Stimulated activated CD8-positive, alpha-beta memory T cell treated with anti-CD3 and anti-CD28 coated beads, Interleukin-15, amount 100 ng/mL, for 4 hours (primary cell): ENCODE measurements around the gene ASTN2.
"Not testable (repeated sequence)": the region's sequence is repeated elsewhere in the genome, so short reads cannot be mapped to it uniquely, and the experiment has no call there.

Source experiments
- DNase-seq, 2 donors: peaks; one replicate each; pipeline ENCODE4 v3.0.0-alpha.2; 2020; ENCODE audit warnings: low read depth in 2 of 2

ASTN2 gene

DNA sequence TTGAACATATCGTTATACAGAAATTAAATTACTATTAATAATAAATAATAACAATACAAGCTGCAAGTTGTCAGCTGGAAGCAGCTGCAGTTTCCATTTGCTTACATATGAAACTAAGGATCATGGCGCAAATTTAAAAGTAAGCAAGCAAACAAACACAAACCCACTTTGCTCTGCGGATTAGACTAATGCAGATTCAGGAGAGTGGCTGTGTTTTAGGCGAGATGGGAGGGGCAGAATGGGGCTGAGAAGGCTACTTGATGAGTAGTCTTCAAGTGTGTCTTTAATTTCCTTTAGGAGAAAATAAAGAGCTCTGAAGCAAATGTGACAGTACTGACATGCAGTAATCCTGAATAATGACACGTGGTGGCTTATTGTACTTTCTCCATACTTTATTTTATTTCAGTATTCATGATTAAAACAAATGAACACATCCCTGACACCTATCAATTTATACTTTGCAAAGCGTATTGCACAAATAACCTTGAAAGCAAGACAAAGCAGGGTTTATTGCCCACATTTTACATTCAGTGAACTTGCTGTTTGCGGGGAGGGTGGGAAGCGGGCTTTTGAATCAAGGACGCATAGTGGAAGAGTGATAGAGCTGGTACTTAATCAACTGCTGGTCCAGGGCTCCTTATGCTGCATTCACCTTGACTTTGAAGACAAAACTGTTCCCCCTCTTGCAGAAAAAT lies 949.1 kb downstream of the ASTN2 start:
- no peak for DNase-seq

DNA sequence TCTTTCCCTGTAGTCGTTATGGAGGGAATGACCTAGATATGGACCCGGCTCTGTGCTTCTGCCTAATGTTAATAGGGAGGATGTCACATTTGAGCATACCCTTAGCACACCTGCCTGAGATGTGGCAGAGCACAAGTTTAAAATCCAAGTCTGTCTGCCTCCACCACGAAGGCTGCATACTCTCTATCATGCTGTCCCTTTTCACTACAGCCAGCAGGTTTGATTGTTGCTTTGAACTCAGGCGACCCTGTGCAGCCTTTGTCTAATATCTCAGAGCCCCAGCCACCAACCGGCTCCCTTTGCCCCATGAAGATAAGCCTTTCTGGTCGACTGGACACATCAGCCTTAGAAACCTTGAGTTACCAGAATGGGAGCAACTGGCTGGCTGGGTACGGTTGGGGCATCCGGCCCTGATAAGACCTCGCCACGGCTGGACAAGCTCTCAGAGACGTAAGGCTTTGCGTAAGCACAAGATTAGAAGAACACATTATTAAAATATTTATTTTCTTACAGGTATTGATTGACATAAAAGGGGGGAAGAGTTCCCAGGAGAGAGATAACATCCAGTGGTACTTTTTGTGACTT lies 949.8 kb downstream of the ASTN2 start:
- no peak for DNase-seq

DNA sequence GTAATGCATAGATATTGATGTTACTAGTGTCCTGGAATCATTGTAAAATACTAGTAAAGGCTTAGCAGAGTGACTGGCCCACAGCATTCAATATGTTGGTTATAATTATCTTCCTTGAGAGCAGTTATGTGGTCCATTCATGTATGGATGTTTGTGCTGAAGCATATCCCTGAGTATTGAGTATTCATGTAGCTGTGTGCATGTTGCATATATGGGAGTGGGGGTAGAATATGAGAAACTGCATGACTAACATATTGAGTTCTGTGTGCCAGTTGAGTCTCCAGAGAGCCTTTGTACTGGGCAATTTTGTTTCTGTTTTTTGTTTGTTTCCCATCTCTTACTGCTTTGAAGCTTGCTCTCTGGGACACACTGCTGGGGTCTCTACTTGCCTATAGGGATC lies 950.4 kb downstream of the ASTN2 start:
- no peak for DNase-seq

DNA sequence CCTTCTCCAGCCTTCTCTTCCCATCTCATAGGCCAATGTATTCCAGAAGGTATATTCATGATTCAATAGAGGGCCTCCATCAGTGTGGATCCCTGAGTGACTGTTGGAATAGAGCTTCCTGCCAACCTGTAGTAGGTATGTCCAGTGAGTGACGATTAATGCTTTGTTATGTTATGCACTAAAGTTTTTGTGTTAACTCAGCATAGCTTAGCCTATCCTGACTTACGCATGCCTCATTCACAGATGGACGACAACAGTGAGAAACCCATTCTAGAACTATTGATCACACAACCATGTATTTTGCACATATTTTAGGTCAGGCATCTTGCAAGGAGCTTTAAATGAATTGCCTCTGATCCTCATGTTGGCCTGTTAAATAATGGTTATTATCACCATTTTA lies 953.2 kb downstream of the ASTN2 start:
- no peak for DNase-seq

DNA sequence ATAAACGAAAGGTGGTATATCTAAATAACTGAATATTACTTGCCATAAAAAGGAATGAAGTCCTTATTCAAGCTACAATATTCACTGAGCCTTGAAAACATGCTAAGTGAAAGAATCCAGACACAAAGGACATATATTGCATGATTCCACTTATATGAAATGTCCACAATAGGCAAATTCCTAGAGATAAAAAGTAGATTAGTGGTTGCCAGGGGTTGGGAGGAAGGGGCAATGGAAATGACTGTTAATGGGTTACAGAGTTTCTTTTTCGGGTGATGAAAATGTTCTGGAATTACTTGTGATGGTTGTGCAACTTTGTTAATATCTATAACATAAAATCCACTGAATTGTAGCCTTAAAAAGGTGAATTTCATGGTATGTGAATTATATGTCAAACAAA lies 954.8 kb downstream of the ASTN2 start:
- no peak for DNase-seq

DNA sequence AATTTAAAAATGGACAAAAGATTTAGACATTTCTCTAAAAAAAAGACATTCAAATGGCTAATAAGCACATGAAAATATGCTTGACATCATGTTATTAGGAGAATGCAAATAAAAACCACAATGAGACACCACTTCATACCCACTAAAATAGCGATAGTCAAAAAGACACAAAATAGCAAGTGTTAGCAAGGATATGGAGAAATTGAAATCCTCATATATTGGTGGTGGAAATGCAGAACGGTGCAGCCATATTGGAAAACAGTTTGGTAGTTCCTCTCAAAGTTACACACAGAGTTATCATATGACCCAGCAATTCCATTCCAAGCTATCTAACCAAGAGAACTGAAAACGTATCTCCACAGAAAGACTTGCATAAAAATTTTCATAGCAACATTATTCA lies 955.3 kb downstream of the ASTN2 start:
- no peak for DNase-seq

DNA sequence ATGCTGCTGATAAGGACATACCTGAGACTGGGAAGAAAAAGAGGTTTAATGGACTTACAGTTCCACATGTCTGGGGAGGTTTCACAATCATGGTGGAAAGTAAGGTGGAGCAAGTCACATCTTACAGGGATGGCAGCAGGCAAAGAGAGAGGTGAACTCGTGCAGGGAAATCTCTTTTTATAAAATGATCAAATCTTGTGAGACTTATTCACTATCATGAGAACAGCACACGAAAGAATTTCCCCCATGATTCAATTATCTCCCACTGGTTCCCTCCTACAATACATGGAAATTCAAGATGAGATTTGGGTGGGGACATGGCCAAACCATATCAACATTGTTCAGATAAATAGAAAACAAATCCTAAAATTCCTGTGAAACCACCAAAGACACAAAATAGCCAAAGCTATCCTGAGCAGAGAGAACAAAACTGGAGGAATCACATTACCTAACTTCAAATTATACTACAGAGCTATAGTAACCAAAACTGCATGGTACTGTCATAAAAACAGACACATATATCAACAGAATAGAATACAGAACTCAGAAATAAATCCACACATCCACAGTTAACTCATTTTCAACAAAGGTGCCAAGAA lies 958.3 kb downstream of the ASTN2 start:
- no peak for DNase-seq

DNA sequence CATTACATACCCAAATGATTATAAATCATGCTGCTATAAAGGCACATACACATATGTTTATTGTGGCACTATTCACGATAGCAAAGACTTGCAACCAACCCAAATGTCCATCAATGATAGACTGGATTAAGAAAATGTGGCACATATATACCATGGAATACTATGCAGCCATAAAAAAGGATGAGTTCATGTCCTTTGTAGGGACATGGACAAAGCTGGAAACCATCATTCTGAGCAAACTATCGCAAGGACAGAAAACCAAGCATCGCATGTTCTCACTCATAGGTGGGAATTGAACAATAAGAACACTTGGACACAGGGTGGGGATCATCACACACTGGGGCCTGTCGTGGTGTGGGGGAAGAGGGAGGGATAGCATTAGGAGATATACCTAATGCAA lies 960.3 kb downstream of the ASTN2 start:
- DNase-seq, result not testable (repeated sequence)

DNA sequence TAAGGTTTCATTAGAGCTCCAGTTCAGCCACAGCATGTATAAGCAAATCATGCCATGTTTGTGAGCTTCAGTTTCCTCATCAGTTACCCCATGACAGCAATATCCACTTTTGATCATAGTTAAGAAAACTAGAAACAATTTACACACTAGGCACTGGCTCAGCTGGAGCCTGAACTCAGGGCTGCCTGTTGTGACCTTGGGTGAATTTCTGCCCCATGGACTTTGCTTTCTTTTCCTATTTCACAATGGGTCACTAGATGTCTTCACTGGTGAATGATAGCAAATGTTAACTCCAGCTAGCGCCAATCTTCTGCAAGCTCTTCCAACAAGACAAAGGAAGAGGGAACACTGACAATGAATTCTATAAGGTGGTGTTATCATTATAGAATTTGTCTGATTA lies 961.1 kb downstream of the ASTN2 start:
- DNase-seq, result no peak

DNA sequence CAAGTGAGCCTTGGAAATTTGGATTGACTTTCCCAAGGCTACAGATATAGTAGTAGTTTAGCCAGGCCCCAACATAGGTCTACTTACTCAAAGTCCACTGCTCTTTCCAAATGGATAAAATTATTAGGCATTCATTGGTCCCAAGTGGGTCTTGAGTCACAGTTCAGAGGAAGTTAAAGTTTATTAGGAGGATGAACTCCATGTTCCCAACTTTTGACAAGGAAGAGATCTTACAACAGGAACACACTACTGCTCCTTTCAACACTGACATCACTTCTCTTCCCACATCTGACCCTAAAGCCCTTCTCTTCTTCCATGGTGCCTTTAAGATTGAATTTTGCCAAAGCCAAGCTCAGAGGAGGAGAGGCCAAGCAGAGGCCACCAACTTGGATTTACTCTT lies 962.2 kb downstream of the ASTN2 start:
- no peak for DNase-seq

DNA sequence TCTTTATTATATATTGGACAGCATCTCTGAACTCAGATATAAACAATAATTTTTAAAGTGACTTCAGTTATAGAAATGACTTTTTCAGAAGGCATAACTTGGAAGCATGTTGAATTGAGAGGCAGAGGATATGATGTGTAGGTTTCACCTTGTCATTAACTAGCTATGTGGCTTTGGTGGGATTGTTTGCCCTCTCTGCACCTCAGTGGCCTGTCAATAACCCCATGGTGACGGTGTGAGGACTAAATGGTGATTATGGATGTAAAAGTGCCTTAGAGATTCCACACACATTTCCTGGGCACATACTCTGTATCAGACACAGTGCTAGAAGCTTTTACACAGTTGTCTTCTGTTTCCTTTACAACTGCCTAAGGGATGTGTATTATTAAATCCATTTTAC lies 962.6 kb downstream of the ASTN2 start:
- no peak for DNase-seq

DNA sequence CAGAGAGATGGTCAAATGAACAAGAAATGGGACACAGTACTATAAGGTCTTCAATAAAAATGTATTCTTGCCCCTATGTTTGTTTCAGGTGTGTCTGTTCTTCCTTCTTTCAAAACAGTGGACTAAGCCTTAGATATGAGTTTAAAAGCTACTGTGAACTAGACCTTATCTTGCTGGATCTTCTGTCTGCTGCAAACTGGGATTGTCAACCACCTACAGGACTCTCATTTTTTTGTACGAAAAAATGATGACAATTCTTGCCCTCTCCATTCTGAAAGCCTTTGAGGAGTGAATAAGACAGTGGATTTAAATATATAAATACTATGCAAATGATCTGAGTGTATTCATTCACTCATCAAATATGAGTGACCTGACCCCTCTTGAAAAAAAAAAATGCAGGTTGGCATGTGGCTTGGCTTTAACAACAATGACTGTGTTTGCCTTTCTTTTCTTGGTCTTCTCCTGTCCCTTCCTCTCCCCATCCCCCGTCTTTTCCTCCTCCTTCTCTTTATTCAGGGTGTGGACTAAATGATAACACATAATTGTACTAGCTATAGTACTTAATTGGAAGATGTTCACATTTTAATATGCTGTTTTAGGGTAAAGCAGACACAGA lies 963.2 kb downstream of the ASTN2 start:
- DNase-seq, result no peak

DNA sequence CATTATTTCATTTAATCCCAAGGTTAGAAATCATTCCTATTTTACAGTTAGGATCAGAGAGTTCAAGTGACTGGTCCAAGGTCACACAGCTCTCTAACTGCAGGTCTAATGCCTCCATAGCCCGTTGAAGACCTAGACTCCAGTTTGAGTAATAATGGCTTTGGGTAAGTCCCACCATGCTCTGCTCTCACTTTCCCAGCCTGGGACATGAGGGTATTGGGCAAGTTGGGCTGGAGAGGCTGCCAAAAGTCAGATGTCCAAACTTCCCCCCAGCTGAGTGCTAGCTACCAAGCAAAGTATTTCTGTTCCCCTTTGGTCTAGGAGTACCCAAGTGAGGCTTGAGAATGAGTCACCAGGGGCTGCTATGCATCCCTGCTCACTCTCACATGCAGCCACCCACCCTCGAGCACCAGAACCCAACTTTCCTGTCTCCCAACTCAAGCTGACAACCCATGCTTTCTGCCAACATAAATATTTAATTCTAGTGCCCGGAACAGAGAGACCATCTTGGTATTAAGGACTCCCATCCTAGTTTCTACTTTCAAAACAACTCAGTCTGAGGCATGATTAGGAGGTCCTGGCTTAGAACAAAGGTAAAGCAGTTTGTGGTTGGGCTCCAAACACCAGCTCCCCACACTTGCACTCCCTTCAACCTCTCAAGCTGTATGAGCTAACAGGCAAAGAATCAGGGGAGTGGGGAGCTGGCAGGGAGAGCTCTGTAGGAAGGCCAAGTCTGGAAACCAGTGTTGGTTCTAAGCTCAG lies 964.3 kb downstream of the ASTN2 start:
- no peak for DNase-seq

DNA sequence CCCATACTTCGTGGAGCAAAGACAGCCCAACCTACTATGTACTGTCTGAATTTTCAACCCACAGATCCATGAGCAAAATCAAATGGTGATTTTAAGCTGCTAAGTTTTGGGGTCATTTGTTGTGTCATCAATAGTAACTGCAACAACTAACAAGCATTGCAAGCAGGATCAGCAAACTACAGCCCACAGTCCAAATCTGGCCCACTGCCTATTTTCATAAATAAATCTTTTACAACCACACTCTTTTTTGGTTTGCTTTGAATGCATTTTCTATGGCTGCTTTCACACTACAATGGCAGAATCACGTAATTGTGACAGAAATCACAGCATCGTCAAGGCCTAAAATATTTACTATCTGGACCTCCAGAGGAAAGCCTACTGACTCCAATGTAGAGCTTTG lies 964.9 kb downstream of the ASTN2 start:
- no peak for DNase-seq

DNA sequence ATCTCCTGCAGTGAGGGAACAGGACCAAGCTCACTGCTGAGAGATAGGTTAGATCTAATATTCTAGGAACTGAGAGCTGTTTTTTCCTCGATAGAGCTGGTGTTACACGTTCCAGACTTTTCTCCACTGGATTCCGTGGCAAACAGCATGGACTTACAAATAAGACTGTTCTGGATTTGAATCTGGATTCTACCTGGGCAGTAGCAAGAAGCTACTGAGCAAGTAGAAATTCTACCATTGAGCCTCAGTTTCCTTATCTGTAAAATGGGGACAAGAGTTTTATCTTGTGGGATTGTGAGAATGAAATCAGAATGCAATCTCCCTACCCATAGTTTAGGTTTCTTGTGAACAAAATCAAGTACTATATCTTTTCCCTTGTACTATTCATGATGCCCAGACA lies 966.4 kb downstream of the ASTN2 start:
- DNase-seq, result no peak

DNA sequence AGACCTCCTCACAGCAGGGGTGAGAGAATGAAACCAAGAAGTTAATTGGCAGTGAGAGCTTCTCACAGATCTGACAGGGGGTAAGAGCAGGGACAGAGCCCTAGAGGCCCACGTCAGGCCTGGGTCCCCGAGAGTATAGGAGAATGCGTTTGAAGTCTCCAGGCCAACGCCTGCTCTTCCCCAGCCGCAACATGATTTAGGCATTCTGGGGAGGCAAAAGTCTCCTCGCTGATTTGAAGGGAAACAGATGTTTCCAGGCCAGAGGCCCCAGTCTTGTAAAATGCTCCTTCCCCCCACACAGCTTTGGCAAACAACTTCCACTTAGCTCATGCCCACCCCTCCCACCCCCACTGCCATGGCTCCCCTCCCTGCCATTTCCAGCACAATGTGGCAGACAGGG lies 966.9 kb downstream of the ASTN2 start:
- DNase-seq, result no peak

DNA sequence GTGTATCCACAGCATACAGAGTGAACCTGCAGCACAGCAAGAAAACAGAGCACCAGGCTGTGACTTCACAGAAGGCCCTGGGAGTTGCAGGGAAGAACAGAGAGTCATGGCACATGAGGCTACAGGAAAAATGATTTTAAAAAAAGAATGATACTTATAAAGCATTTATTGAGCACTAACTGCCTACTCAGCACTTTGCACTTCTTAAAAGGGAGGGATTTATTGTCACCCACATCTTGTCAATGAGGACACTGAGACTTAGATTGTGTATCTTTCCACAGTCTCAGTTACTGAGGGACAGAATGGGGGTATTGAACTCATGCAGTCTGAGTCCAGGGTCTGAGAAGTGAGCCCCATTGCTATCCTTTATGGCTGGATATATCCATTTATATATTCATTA lies 972.3 kb downstream of the ASTN2 start:
- no peak for DNase-seq

DNA sequence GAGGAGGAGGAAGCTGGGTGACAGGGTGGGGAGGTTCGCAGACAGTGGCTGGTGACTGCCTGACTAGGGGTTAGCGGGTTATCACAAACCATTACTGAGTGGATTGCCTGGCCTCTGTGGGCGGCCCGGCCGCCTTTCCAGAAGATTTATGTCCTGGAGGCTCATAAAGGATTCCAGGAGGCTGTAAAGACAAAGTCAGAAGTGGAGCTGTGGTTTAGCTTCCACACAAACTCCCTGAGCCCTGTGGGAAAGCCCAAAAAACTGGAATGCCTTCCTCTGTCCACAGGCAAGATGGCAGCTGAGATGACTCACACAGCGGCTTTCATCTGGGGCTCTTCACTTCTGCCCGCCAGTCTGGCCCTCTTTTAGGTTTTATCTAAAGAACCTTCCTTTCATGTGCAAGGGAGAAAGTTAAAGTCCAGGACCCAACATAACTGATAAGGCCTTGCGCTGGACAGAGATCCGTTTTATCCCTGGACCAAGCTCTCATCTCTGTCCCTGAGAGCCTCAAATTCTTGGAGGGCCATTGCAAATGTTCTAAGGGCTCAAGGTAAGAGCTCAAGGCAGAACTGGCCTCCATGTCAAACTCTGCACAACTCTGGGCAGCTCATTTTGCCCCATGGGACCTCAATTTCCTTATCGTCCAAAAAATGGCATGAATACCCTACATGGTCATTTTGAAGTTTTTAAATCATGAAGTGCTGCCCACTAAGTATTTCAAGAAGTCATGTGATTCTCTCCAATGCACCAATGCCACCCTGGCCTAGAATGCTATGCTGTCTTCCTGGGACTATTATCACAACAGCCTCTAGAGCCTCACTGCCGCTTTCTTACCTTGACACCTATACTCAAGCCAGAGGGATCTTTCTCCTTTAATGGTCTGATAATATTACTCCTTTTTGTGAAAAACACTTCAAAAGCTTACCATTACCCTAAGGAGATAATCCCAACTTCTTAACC lies 977.2 kb downstream of the ASTN2 start:
- DNase-seq, result no peak

DNA sequence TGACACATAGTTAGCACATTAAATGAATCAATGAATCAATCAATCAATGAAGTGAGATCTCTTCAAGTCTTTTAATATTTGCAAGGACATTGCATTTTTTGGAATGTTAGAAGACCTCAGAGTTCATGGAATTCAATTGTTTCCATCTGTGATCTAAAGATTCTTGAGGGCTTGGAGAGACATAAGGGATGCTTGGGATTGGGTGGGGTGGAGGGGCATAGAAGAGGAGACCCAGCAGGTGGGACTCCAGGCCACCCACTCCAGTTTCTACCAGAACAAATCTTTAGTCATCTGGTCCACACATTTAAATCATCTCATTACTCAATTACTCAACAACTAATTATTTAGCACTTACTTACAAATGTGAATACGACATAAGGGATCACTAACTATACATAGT lies 978.7 kb downstream of the ASTN2 start:
- DNase-seq, result no peak

DNA sequence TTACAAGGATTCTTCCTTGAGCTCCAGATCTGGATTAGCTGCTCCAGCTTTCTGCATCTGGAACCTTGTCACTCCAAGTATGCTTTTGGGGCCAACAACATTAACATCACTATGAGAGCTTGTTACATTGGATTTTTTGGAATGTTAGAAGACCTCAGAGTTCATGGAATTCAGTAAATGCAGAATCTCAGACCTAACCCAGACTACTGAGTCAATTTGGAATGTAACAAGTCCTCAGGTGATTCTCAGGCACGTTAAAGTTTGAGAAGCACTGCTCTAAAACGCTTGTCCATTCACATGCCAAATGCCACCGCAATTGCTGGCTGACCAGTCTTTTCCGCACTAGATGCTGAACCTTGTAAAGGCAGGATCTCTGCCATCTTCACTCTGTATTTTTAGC lies 979.2 kb downstream of the ASTN2 start:
- DNase-seq, result no peak

DNA sequence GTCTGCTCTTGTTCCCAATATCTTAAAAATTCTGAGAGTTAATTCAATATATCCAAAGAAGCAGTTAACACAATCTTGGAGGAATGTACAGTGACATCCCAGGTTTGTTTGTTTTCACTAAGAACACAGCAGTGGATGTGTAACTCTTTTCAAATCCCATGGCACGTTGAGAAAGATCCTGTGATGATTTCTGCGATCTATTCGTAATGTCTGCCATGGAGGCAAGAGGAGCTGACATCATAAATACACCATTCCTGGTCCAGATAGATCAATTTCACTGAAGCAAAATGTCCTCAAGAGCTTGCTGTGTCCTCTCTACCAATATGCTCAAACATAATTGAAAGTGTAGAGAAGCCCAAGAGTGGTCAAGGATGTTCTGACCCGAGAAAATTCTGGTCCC lies 980.5 kb downstream of the ASTN2 start:
- DNase-seq, result no peak
